ENCODE measurements around the gene CDH23.

DNA sequence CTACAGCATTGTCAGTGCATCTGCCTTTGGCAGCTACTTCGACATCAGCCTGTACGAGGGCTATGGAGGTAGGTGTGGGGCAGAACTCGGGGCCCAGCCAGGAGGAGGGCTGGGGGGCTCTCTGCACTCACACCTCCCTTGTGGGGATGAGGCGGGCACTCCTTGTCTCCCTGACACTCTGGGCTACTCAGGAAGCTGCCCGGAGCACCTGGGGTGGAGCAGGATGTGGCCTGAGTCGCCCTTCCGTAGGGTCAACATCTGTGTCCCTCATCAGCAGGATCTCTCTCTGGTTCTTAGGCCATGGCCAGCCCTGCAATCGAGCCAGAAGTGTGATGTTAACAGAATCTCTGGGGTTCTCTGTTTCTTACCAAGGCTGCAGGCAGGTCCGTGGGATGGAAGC, 282.7 kb downstream of the CDH23 start:
- TF ChIP-seq, protein P1, sequence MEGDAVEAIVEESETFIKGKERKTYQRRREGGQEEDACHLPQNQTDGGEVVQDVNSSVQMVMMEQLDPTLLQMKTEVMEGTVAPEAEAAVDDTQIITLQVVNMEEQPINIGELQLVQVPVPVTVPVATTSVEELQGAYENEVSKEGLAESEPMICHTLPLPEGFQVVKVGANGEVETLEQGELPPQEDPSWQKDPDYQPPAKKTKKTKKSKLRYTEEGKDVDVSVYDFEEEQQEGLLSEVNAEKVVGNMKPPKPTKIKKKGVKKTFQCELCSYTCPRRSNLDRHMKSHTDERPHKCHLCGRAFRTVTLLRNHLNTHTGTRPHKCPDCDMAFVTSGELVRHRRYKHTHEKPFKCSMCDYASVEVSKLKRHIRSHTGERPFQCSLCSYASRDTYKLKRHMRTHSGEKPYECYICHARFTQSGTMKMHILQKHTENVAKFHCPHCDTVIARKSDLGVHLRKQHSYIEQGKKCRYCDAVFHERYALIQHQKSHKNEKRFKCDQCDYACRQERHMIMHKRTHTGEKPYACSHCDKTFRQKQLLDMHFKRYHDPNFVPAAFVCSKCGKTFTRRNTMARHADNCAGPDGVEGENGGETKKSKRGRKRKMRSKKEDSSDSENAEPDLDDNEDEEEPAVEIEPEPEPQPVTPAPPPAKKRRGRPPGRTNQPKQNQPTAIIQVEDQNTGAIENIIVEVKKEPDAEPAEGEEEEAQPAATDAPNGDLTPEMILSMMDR (IDR thresholded peaks at IDR 0.05; ENCODE audit: low read length): no peak
- no peak for TF ChIP-seq EZH2phosphoT487 (IDR thresholded peaks at IDR 0.05; ENCODE audit: low read length)

Data from MM.1S (cell line).